T-helper 1 cell (primary cell): ENCODE data around the gene SDSL.

ENCODE experiments used
- DNase-seq, 5 donors: peaks; one replicate each; pipeline ENCODE4 v3.0.0-alpha.2; 2012 to 2020
- total RNA-seq, 4 donors: gene quantifications; one replicate each; lab custom pipeline; 2026; lab: John Stamatoyannopoulos, UW

The SDSL gene, protein sequence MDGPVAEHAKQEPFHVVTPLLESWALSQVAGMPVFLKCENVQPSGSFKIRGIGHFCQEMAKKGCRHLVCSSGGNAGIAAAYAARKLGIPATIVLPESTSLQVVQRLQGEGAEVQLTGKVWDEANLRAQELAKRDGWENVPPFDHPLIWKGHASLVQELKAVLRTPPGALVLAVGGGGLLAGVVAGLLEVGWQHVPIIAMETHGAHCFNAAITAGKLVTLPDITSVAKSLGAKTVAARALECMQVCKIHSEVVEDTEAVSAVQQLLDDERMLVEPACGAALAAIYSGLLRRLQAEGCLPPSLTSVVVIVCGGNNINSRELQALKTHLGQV
- total RNA-seq, result 0 to 0.12 (median 0) reads per million in 4 donors

DNA sequence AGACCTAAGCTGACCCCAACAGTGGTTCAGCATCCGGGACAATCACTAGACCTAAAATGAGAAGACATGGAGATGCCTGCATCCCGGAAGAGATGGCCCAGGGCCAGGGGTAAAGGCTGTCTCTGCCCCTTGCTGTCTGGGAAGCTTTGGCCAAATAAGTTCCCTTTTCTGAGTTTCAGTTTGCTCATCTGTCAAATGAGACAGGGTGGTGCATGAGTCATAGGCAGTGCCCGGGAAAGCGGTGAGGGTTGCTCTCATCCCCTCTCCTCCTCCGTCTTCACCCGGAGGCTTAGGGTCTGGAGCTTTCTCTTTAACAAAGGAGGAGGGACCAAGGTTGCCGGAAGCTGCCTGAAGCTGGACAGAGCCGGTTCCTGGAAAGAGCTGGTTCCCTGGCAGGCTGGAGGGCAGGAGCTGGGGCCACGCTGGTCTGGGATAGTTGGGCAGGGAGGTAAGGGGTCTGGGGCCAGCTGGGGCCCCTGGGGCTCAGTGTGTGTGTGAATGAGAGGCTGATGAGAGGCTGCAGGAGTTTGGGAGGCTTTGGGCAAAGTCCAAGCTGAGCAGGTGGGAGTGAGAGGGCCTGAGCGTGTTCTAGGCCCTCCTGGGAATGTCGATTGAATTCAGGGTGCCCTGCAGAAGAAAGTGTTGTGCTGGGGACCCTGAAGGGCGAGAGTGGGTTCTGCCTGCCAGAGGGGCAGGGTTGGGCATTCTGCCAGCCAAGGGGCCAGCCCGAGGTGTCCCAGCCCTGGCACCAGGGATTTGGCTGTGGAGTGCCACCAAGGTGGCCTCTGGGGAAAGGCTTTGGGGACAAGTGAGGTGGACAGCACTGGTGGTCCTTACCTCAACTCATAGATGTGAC is at the start of gene SDSL:
TSS of gene SDSL (plus strand) at position 351 of the 856 bp plus-strand sequence. CDS start 5,603 bp downstream, outside the sequence.
- peak in 1 of 5 donors; percentile 43 for DNase-seq

DNA sequence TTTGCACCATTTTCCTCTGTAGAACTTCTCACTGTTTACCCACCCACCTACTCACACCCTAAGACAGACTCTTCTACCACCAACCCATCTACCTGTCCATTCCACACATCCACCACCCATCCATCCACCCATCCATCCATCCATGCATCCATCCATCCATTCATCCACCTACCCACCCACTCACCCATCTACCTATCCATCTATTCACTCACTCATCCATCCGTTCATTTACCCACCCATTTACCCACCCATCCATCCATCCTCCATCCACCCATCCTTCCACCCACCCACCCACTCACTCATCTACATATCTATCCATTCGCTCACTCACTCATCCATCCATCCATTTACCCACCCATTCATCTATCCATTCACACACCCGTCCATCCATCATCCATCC is 48.7 kb upstream of the SDSL start:
- no peak for DNase-seq

DNA sequence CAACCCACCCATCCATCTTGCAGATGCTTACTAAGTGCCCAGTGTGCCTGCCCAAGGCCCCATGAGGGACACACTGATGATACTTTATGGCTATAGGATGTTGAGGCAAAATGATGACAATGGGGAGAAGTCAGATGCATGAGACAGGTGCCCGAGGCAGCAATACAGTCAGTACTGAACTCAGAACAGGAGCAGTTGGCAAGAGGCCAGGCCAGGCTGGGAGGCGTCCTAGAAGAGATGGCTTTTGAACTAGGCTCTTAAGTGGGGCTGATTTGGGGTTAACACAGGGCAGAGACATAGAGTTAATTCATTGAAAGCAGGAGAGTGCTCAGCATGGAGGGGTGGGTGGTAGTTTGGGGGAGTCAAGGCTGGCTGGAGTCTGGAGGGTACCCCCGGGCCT is 48.2 kb upstream of the SDSL start:
- DNase-seq, result no peak

DNA sequence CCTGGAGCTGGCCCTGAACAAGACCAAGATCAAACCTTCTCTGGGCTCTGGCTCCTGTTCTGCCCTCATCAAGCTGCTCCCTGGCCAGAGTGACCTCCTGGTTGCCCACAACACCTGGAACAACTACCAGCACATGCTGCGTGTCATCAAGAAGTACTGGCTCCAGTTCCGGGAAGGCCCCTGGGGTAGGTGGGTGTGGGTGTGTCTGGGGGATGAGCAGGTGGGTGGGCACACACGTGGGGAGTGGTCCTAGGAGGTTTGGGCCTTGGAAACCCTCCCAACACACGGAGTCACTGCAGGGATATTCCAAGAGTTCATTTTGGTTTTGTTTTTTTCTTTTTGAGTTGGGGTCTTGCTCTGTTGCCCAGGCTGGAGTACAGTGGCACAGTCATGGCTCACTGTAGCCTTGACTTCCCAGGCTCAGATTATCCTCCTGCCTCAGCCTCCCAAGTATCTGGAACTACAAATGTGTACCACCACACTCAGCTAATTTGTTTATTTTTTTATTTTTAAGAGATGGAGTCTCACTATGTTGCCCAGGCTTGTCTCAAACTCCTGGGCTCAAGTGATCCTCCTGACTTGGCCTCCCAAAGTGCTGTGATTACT is 47.3 kb upstream of the SDSL start:
- no peak for DNase-seq

DNA sequence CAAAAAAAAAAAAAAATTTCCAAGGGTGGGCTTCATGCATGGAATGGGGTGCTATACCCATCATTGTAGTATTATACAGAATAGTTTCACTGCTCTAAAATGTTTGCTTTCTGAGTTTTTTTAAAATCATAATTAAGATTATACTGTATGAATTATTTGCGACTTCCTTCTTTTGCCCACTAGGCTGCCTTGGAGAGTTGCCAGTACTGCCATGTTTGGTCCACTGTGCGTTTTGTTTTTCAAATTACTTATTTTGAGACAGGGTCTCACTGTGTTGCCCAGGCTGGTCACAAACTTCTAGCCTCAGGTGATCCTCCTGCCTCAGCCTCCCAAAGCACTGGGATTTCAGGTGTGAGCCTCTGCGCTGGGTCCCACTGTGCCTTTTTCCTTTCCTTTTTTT is 43.9 kb upstream of the SDSL start:
- no peak for DNase-seq

DNA sequence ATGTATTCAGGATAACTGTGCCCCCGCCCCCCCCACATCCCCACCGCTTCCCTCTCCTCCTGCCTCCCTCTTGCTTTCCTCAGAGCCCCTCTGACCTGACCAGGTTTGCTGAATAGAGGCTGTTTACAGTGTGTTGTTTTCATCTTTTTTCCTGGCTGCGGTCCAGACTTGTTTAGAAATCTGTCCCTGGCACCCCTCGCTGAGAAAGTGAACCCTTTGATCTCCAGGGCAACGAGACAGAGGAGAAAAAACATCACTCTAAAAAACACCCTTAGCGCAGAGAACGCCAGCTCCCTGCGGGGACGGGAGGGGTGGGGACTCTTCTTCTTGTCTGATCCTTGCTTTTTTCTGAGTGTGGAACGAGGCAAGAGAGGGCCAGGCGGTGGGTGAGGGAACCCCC is 41.0 kb upstream of the SDSL start:
- DNase-seq, result no peak

DNA sequence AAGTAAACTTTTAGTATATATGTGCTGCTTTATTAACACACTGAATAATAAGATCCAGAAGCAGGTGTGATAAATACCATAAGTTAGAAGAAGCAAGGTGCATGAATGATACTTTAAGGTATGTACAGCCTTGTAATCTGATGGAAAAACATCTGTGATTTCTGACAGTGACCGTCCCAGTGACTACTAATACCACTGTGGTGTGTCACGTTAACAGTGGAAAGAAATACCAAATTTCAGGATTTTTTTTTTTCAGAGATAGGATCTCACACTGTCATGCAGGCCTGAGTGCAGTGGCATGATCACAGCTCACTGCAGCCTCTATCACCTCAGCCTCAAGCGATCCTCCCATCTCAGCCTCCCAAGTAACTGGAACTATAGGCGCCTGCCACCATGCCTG is 40.0 kb upstream of the SDSL start:
- no peak for DNase-seq

DNA sequence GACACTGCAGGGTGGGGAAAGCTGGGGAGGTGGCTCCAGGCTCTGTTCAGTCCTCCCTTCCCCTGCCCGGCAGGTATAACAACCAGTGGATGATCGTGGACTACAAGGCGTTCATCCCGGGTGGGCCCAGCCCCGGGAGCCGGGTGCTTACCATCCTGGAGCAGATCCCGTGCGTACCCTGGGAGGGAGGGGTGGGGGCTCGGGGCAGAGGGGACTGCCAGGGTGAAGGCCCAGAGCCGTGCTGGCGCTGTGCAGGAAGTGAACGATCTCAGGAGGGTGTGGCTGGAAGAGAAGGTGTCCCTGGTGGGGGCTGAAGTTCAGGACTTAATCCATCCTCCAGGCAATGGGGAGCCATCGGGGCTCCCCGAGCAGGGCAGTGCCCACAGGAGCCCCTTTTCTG is 37.4 kb upstream of the SDSL start:
- no peak for DNase-seq

DNA sequence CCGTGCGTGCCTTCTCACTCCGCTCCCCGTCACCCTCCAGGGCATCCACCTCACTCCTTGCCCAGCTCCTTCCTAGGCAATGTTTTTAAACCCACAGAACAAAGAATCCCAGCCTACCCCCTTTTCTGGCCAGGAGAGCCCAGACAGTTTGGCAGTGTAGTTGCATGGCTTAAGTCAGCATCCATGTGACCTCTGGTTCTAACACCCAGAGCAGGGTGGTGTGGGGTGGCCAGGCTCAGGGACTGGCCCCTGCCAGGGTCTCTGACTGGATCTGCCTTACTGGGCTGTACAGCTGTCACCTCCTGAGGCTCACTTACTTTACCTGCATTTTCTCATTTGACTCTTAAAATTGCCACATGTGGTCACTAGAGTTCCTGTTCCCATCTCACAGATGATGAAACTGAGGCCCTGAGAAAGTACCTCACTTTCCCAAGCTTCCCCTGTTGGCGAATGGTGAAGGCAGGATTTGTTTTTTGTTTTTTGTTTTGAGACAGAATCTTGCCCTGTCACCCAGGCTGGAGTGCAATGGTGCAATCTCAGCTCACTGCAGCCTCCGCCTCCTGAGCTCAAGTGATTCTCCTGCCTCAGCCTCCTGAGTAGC is 36.8 kb upstream of the SDSL start:
- DNase-seq, result no peak

DNA sequence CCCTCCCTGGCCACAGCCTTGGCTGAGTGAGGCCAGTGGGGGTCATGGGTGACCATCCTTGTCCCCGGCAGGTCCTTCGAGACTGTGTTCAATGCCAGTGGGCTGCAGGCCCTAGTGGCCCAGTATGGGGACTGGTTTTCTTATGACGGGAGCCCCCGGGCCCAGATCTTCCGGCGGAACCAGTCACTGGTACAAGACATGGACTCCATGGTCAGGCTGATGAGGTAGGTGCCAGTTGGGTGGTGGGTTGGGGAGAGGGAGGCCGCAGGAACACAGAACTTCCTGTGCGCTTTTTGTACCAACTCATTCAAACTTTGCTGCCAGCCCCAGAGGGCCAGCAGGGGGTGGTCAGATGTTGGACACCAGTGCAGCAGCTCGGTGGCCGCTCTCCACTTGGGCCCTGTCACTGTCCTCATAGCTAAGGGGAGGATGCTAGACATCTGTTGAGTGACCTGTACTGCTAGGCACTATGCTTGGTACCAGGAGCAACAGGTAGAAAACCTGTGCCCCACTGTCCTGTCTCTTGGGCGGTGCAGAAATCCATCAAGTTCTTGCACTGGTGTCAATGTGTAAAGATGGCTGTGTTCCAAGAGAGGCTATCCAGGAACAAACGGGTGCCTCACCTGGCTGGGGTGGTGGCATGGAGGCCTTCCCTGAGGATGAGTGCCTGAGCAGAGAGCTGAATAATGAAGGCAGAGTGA is 35.2 kb upstream of the SDSL start:
- DNase-seq, result no peak

DNA sequence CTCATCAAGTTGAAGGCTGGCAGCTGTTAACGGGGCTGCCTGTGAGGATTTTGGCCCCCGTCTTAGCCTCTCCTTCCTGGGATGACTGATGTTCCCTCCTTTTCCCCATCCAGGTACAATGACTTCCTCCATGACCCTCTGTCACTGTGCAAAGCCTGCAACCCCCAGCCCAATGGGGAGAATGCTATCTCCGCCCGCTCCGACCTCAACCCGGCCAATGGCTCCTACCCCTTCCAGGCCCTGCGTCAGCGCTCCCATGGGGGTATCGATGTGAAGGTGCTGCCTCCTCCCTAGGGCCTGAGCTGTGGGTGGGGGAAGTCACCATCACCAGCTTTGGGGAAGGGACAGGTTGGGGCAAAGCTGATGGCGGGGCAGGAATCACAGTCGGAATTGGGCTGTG is 34.5 kb upstream of the SDSL start:
- no peak for DNase-seq

DNA sequence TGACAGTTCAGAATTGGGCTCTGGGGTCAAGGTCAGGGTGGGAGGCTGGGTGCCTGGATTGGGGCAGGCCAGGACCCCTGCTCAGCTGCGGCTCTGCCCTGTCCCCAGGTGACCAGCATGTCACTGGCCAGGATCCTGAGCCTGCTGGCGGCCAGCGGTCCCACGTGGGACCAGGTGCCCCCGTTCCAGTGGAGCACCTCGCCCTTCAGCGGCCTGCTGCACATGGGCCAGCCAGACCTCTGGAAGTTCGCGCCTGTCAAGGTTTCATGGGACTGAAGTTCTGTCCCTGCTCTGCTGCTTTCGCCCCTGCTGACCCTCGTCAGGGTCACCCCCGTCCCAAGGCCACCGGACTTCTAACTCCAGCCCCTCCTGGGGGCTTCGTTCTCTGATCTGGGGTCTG is 33.8 kb upstream of the SDSL start:
- DNase-seq, result no peak

DNA sequence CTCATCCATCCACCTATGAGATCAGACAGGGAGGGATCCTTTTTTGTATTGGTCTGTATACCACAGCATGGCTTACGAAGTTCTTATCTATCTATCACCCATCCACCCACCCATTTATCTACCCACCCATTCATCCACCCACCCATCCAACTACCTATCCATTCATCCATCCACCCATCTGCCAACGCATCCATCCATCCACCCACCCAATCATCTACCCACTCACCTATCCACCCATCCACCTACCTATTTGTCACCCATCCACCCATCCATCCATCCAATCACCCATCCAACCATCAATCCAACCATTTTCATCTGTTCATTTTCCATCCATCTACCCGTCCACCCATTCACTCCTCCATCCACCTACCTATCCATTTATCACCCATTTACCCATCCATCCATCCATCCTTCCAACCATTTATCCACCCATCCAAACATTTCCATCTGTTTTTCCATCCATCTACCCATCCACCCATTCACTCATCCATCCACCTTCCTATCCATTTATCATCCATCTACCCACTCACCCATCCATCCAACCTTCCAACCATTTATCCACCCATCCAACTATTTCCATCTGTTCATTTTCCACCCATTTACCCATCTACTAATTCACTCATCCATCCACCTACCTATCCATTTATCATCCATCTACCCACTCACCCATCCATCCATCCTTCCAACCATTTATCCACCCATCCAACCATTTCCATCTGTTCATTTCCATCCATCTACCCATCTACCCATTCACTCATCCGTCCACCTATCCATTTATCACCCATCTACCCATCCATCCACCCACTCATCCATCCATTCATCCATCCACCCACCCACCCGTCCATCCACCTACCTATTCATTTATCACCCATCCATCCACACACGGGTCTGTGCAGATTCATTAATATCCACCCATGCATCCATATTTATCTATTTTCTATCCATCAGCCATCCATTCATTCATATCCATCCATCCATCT is 31.8 kb upstream of the SDSL start:
- DNase-seq, result no peak

DNA sequence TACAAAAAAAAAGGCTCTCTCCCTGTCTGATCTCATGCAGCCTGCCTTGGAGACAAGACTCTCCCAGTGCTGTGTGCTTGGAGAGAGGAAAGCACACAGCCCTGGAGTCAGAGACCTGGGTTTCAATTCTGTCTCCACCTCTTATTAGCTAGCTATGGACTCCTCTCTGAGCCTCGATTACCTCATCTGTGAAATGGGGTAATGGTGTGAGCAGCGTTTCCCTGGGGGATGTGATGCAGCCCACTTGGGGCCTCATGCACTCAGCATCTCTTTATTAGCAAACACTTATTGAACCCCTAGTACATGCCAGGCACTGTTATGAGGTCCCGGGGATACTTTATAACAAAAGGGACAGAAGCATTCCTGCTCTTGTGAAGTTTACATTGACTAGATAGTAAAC is 31.0 kb upstream of the SDSL start:
- DNase-seq, result no peak

DNA sequence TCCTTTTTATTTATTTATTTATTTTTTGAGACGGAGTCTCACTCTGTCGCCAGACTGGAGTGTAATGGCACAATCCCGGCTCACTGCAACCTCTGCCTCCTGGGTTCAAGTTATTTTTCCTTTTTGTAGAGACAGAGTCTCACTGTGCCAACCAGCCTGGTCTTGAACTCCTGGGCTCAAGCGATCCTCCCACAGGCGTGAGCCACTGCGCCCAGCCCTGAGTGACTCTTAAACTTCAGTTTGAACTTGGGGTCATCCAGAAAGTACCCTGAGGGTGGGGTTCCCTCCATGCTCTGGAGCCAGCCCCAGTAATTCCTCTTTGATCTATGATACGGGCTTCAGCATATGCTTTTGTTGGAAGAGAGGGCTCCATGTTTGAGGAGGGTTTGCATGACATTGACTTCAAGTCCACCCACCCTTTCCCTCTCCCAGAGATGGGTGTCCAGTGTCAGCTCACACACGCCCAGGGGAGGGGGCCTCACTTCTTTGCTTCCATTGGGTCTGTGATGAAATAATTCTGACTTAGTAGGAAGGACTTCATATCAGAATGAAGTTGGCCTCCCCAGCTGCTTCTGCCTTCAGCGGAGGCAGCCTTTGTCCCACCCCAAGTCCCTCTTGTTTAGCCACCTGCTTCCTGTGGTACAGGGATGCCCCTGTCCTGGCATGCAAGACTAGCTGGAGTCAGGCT is 30.4 kb upstream of the SDSL start:
- DNase-seq, result no peak

DNA sequence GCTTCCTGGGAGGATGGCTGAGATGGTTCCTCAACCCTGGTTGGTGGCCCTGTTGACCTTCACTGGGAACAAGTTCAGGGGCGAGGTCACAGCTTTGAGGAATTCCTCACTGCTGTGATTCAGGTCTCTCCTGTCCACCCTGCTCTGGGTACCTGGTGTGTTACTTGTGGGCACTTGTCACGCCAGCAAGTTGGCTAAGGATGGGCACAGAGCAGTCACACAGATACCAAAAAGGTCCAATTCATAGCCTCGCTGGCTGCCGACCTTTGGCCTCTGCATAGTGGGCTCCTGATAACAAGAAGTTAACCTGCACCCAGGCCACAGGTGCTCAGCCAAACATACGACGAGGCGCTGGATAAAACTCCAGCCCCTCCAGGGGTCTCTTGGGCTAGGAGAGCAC is 29.7 kb upstream of the SDSL start:
- DNase-seq, result no peak

DNA sequence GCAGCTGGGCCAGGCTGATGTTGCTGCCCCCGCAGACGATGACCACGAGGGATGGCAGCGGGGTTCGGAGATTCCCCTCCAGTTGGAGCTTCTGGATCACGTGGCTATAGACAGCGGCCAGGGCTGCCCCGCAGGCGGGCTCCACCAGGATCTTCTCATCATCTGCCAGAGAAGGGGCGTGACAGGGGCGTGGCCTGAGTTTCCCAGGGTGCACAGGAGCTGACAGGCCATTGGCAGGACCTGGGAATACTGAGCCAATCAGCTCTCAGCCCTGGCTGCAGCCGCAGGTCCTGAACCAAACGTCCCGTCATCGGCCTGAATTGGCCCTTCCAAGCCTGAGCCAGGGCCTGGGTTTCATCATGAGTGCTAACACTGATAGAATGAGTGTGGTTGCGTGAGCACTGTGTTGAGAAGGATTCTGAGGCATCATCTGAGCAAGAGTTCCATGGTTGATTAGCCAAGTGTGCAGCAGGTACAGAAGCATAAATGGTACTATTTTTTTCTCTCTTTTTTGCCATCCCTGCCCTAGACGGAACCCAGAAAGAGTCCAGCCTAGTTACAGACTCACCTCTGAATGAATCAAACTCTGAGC is 29.1 kb upstream of the SDSL start:
- DNase-seq, result no peak

DNA sequence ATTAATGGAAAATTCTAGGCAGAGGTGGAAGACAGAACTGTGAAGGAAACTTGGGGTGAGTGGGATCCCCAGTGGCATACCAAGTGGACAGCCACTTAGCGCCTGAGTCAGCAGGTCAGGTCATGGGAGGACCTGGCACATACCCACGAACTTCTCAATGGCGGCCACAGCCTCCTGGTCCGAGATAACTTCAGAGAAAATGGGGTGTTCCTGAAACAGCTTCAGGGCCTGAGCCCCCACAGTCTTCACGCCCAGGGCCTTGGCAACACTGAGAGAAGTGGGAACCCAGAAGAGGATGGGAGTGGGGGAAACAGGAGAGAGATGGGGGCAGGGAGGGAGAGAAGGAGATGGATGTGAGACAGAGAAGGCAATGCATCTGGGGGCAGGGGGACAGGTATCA is 28.4 kb upstream of the SDSL start:
- DNase-seq, result no peak

DNA sequence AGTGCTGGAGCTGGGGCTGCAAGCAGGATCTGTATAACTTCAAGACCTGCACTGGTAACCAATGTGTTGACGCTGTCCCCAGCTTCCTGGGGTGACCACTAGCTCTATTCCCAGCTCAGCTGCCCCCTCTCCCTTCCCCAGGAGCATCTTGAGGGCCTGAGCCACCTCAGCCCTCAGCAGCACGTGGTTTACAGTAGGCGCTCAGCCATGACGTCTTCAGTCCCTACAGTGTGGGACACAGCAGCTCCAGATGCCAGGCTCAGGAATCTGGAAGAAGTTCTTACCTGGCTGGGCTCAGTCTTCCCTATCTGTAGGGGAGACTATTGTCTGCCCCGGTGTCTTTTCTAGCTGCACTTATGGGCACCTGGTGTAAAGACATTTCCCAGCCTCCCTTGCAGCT is 27.1 kb upstream of the SDSL start:
- no peak for DNase-seq

DNA sequence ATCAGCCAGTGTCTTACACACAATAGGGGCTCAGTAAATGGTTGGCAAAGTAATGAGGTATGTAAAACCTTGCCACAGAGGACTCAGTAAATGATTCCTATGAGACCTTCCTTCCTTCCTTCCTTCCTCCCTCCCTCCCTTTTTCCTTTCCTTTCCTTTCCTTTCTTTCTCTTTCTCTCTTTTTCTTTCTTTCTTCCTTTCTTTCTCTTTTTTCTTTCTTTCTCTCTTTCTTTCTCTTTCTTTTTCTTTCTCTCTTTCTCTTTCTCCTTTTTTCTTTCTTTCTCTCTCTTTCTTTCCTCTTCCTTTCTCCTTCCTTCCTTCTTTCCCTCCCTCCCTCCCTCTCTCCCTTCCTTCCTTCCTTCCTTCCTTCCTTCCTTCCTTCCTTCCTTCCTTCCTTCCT is 26.0 kb upstream of the SDSL start:
- DNase-seq, result no peak
